GM19463 (cell line): ENCODE measurements around the gene LHFPL3.

ENCODE experiments used
- ATAC-seq: cut with Tn5 transposase; IDR thresholded peaks from one replicate; pipeline ENCODE4 v1.9.1; 2021; ENCODE audit warnings: mild to moderate bottlenecking, moderate library complexity; ENCODE audit not compliant: unreplicated experiment

Gene LHFPL3

DNA sequence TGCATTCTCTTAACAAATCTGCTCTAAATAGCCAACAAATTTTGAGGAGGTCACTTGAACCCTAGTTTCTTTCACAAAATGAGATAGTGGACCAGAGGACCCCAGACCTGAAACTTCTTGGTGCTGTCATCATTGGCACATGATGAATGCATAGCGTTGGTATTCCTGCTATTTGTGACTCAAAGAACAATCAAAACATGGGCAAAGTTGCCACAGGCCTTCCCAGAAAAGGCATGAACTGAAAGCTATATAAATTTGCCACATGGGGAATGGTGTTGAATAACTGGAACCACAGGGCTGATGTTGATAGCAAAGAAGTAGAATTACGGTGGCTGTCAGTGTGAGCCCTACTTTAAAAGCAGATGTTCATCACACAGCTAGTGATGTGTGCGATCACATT lies 465.8 kb downstream of the LHFPL3 start:
- no peak for ATAC-seq

- no peak for ATAC-seq
Measured at GRCh38 chr7:104794589-104794988, 466.2 kb downstream of the LHFPL3 start.

- no peak for ATAC-seq
Measured at GRCh38 chr7:104795086-104795485, 466.7 kb downstream of the LHFPL3 start.

GRCh38 chr7:104795616-104796398 lies 467.4 kb downstream of the LHFPL3 start:
- no peak for ATAC-seq

- no peak for ATAC-seq
Measured at GRCh38 chr7:104800307-104800706, 471.9 kb downstream of the LHFPL3 start.

DNA sequence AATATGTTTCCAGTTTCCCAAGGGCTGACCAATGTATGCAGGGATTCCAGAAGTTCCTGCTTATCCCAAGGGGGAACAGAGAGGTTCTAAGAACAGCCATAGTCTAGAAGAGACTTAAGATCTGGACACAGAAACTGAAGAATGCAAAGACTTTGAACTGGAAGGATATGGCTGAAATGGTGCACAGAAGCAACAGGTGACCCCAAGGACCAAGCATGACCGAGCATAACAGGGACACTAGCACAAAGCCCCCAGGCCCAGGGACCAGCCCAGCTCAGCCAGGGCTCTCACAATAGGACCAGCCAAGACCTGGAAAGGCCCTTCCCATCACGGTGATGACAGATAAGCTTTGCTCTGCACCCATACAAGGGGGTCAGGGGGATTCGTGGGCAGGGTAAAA lies 472.6 kb downstream of the LHFPL3 start:
- no peak for ATAC-seq

DNA sequence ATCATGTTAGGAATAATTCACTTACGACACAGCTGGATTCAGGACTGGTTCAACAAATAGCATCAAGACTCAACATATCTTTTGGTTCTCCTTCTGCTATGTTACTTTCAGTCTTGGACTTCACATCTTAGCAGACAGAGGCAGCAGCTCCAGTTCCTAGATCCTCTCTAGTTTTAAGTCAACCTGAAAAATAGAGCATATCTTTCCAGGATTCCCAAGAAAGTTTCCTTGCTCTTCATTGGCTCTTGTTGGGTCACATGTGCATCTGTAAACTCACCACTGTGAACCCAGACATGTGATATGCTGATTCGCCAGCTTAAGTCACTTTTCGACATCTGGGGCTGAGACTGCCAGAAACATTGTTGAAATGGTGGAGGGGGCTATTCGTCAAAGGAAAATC lies 475.5 kb downstream of the LHFPL3 start:
- ATAC-seq: no peak

DNA sequence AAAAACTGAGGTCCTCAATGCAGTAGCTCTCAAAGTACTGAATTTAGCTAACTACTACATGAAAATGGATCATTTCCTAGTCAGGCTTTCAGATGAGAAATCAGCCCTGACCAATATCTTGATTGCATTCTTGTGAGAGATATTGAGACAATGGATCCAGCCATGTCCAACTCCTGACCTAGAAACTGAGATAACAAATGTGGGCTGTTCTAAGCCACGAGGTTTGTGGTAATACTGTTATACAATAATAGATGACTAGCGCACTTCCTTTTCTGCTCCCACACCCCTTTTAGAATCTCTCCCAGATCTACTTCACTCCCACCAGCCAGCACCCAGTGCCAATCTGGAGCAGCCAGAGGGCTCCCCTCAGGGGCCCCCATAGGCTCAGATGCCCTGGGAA lies 476.3 kb downstream of the LHFPL3 start:
- no peak for ATAC-seq

- ATAC-seq: no peak
Measured at GRCh38 chr7:104805449-104806317, 477.3 kb downstream of the LHFPL3 start.

DNA sequence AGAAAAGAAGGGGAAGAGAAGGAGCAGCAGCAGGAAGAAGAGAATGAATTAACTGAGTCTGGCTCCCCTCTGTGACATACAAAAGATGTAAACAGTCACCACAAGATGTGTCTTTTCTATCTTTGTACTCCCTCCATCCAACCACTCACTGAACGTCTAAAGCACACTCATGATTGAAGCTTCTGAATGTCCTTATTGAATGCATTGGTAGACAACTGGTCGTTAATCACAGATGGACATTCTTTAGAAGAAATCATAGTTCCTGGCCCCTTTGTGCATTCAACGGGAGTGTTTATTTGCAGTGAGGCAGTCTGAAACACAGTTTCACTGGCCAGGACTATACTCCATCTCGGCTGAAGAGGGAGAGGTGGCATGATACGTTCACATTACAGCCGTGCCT lies 479.3 kb downstream of the LHFPL3 start:
- ATAC-seq: no peak

DNA sequence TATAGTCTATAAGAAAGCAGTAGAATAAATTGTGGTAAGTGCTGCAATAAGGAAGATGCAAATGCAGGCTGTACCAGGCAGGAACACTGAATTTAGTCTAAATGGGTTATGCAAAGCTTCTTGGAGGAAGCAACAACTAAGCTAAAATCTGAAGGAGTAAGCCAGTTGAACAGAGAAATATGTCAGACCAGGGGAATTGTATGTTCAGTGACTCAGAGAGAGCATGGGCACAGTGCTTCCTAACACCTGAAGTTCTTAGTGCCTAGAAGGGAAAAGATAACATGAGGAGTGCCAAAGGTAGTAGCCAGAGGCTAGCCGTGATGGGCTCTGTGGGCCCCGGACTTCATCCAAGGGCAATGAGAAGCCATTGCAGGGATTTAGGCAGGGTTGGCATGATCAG lies 481.5 kb downstream of the LHFPL3 start:
- no peak for ATAC-seq

GRCh38 chr7:104814126-104814525 lies 485.7 kb downstream of the LHFPL3 start:
- no peak for ATAC-seq

DNA sequence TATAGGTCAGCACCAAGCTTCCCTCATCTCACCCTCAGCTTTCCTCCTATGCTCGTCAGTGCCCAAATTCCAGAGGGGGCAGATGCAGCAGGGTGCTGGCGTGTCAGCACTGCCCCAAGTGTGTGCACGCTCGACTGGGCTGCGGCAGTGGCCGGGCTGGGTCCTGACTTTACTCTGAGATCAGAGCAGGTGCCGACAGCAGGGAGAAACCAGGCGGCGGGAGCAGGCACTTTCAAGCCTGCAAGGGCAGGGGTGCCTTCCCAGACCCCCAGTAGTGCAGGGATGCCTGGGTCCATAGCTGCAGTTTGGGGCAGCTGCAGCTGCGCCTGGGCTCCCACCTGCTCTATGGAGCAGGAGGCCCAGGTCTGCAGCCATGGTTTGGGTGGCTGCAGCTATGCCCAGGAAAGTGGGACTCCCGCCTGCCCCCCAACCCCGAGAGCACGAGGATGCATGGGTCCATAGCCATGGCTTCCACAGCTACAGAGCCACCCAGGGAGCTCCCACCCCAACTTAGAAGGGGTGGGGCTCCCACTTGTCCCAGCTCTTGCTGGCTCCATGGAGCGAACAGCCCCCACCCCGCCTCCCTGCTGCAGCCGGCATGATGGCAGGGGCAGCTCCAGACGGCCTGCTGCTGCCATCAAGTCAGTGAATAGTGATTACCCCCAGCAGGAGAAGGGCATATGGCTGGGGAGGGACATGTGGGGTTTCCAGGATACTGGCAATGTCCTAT lies 486.4 kb downstream of the LHFPL3 start:
- no peak for ATAC-seq

DNA sequence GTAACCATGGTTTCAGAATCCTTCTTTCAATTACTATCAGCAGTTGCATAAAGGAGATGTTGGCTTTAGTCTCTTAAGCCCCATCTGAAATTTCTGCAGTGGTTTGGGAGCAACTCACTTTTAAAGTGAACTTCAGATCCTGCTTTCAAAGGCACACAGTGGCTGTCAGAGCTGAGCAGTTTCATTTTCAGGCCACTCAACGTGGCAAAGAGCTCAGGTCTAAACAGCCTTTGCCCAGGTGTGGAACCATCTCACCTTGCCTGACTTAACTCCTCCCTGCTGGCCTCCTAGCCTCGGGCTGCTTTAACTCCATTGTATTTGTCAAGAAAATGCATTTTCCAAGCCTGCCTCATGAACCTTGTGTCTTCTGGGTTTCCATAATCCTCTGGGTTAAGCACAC lies 488.1 kb downstream of the LHFPL3 start:
- no peak for ATAC-seq

- ATAC-seq: no peak
Measured at GRCh38 chr7:104818961-104819880, 490.8 kb downstream of the LHFPL3 start.

- ATAC-seq: no peak
Measured at GRCh38 chr7:104820836-104821535, 492.6 kb downstream of the LHFPL3 start.

GRCh38 chr7:104823177-104823576 lies 494.8 kb downstream of the LHFPL3 start:
- ATAC-seq: no peak

- ATAC-seq: no peak
Measured at GRCh38 chr7:104825099-104825498, 496.7 kb downstream of the LHFPL3 start.

- ATAC-seq: no peak
Measured at GRCh38 chr7:104826135-104826534, 497.7 kb downstream of the LHFPL3 start.

DNA sequence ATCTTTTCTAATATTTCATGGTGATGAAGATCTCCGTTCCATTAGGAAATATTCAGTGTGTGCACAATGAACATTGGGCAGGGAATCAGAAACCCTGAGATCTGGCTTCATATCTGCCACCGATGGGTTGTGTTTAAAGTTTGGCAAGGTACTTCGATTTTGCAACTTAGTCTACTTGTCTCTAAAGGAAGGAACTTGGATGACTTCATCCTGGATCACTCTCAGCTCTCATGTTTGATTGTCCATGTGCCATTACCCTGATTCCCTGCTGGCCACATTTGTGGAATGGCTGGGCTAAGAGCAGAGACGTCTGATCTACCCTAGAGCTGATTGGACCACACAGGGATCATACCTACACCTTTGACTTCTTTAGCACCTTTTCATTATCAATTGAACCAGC lies 508.6 kb downstream of the LHFPL3 start:
- no peak for ATAC-seq
